GM12891 (cell line): Measurements from ENCODE around the gene PLEKHA8.

Experiments
- DNase-seq: peaks from one replicate; pipeline ENCODE4 v3.0.0; 2011; ENCODE audit warnings: low spot score; ENCODE audit not compliant: insufficient read length
- FAIRE-seq: peaks from 2 replicates; lab custom pipeline; 2011; peaks lifted over from hg19 to GRCh38; lab: Jason Lieb, UNC
- PAX5 ChIP-seq: IDR thresholded peaks from 2 replicates; pipeline ENCODE4 v1.6.1; 2011; ENCODE audit warnings: low read length, moderate library complexity, mild to moderate bottlenecking; ENCODE audit not compliant: insufficient read depth, severe bottlenecking
- POLR2A ChIP-seq: IDR thresholded peaks from 2 replicates; pipeline ENCODE4 v1.6.1; 2011; ENCODE audit warnings: low read depth, low read length, control low read depth
- POLR2AphosphoS5 ChIP-seq: IDR thresholded peaks from 2 replicates; pipeline ENCODE4 v1.6.1; 2011; ENCODE audit warnings: low read depth, low read length, control low read depth
- POU2F2 ChIP-seq: IDR thresholded peaks from 2 replicates; pipeline ENCODE4 v1.6.1; 2011; ENCODE audit warnings: low read depth, mild to moderate bottlenecking, control low read depth, low read length, moderate library complexity
- SPI1 ChIP-seq: IDR thresholded peaks from 2 replicates; pipeline ENCODE4 v1.6.1; 2011; ENCODE audit warnings: low read depth, low read length, control low read depth
- TAF1 ChIP-seq: IDR thresholded peaks from 2 replicates; pipeline ENCODE4 v1.6.1; 2011; ENCODE audit warnings: low read depth, low read length, control low read depth

PLEKHA8 gene

DNA sequence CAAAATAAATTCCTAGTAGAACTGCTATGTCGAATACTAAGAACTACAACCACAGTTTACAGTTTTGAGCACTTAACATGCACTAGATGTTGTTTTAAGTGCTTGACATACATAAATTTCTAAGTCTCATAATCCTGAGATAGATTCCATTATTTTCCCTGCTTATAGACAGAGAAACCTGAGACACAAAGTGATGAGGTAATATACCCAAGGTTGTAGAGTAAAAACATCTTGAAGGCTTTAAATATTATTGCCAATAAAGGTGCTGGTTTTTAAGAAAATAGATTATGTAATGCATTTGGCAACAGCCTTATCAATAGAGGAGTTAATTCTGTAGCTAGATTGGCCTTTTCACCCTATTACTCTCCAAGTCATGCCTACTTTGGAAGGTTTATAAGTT lies 48.2 kb downstream of the PLEKHA8 start:
- no peak for DNase-seq
- no peak for TF ChIP-seq POU2F2
- TF ChIP-seq POLR2AphosphoS5: no peak
- TF ChIP-seq PAX5: no peak
- TF ChIP-seq TAF1: no peak
- no peak for TF ChIP-seq SPI1
- TF ChIP-seq POLR2A: no peak
- no peak for FAIRE-seq

DNA sequence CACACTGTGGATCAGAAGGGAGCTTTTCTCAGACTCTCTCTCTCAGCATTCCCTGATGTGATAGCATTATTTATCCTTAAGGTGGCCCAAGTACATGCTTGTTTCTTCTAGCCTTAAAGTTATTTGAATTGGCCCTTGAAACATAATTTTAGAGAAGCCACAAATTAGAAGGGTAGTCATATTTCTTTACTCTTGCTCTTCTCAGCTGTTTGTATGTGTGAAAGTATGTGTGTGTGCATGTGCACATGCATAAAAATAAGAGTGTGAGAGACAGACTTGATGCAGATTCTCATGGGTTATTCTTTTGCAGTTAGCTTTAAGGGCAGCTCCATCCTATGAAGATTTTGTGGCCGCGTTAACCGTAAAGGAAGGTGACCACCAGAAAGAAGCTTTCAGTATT lies 50.1 kb downstream of the PLEKHA8 start:
- peak; percentile 20 for FAIRE-seq

DNA sequence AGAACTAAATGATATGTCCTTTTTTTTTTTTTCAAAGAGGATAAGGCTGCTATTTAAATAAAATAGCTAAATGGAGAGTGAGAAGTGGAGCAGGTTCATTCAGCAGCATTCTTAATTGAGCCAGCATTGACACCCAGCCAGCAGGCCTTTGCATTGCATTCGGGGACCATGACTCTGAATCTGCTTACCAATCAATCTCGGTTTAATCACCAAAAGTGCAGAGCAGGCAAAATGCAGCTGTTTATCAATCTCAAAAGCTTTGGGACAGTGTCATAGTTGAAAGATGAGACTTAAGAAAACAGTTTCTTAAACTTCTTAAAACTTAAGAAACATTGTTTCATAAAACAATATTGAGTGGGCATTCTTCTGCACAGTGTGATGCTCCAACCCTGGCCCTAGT lies 51.7 kb downstream of the PLEKHA8 start:
- no peak for FAIRE-seq
- no peak for TF ChIP-seq TAF1
- TF ChIP-seq SPI1: no peak
- no peak for TF ChIP-seq POLR2A
- TF ChIP-seq POLR2AphosphoS5: no peak
- TF ChIP-seq PAX5: no peak
- no peak for DNase-seq

More for the DNA sequence above, 50.1 kb downstream of the PLEKHA8 start:
- no peak for DNase-seq
- no peak for TF ChIP-seq TAF1
- no peak for TF ChIP-seq SPI1
- TF ChIP-seq POU2F2: no peak
- no peak for TF ChIP-seq PAX5
- TF ChIP-seq POLR2A: no peak
- no peak for TF ChIP-seq POLR2AphosphoS5

DNA sequence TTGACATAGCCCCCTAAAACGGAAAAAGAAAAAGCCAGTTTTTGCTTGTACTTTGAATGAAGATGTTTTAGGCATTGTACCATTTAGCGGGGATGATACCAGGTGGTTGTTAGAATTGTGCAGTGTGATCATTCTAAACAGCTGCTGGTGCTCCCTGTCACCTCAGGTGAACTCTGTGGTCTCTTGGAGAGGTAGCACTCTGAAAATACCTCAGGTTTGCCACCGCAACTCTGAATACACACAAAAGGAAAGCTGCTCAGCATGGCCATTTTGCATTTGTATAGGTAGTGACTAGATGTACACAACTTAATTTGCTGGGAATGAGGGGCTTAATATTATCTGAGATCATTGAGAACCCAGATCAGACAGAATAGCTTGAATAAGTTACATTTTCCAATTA lies 52.6 kb downstream of the PLEKHA8 start:
- FAIRE-seq: no peak
- TF ChIP-seq PAX5: no peak
- no peak for DNase-seq

DNA sequence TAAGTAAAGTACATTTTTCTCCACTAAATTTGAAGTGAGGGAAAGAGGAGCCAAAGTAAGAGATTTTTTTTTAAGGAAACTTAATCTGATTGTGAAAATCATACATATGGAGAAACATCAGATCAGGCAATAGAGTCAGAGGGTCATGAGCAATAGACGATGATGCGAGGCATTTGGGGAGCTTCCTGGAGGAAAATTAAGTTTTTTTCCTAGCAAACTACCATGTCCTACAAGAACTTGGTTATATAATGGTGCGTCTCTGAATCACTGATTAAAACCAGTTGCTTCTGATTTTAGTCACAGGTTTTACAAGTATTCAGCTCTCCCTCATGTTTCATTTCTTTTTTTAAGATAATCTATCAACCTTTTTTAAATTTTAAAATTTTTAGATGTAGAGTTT lies 54.5 kb downstream of the PLEKHA8 start:
- DNase-seq (no peak), FAIRE-seq (no peak)
- TF ChIP-seq SPI1 (no peak), POU2F2 (no peak), POLR2AphosphoS5 (no peak), PAX5 (no peak)

DNA sequence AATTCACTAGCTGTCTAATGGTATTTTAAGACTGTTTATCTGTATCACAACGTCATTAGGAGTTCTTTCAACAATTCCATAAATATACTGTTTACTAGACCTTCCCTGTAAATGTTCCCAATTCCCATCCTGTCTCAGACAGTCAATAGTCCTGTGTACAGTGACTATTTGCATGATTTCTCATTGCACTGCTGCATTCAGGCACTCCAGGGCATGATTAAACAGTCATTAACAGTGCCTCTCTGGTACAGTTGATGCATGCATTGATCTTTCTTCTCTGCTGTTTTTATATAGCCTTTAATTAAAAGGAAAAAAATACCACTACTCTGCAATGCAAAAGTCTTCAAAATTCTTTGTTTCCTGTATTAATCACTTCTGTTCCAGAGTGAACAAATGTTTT lies 55.1 kb downstream of the PLEKHA8 start:
- TF ChIP-seq TAF1: no peak
- TF ChIP-seq PAX5: no peak
- TF ChIP-seq POLR2A: no peak
- TF ChIP-seq POLR2AphosphoS5: no peak
- no peak for TF ChIP-seq SPI1
- no peak for TF ChIP-seq POU2F2
- FAIRE-seq: no peak
- DNase-seq: no peak

DNA sequence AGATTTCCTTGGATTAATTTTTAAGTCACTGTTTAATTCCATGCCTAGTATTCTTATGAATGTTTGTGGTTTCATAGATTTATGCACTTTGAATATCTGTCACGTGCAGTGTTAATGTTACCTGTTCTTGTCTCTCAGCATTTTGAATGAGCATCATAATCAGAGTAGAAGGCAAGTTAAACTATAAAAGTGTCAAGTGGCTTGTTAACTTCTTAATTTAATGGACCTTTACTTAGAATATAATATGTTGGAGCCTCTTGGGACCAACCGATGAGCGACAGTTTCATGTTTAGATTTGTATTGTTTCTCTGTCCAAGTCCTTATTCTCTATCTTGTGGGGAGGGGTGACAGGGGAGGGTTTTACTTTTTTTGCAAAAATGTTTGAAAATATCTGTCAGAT lies 56.0 kb downstream of the PLEKHA8 start:
- DNase-seq: no peak
- TF ChIP-seq PAX5 (no peak), POU2F2 (no peak), TAF1 (no peak), POLR2A (no peak), SPI1 (no peak), POLR2AphosphoS5 (no peak)
- FAIRE-seq: no peak

DNA sequence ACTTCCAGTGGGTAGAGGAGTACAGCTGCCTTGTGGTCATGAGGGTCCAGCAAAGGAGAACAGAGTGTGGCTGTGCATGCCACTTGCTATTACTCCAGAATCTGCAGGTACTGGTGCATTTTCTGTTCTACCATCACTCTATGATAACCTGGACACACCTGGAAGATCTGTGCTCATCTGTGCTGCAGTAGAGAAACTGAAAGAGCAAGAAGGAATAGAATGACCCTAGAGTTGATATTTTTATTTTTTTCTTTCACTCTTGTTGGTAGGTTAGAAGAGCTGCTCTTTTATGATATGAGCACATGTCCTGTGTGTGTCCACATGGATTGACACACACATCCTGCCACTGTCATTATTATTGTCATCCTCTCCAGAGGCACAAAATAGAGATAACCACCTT lies 58.3 kb downstream of the PLEKHA8 start:
- DNase-seq (no peak), FAIRE-seq (no peak)
- TF ChIP-seq POLR2AphosphoS5 (no peak), PAX5 (no peak), POLR2A (no peak), POU2F2 (no peak), TAF1 (no peak), SPI1 (no peak)

DNA sequence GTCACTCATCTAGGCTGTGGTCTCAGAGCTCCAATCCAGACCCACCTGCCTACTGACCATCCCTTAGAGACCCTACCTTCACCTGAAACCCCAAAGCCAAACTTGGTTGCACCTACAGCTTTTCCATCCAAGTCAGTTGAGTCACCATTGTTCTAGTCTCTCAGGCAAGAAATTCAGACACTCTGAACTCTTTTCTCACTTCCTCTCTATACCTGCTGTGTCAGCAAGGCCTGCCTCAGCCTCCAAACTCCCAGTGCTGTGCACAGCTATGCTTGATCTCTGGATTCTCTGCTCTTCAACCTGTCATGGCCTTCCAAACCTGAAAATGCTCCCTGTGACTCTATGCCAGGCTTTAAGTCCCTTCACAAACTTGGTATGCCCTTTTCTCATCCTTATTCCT lies 59.2 kb downstream of the PLEKHA8 start:
- DNase-seq (peak; percentile 18), FAIRE-seq (no peak)
- no peak for TF ChIP-seq POLR2A
- TF ChIP-seq SPI1: peak; percentile 94

DNA sequence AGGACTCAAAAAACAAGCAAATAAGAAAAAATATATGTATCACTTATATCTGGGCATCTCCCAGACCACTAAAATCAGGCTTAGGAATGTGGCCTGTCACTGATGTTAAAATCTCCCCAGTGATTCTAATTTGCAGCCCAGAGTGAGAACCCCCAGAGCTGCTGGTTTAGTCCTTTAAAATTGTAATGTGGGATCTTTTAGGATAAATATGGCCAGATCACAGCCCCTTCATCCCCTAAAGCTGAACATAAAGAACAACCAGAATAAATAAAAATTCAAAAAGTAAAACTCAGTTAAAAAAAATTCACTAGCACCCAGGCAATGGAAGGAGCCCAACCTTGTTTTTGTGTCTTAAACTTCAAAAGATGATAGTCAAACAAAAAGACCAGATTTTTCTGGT lies 60.1 kb downstream of the PLEKHA8 start:
- no peak for FAIRE-seq
- no peak for TF ChIP-seq POU2F2
- TF ChIP-seq SPI1: no peak

DNA sequence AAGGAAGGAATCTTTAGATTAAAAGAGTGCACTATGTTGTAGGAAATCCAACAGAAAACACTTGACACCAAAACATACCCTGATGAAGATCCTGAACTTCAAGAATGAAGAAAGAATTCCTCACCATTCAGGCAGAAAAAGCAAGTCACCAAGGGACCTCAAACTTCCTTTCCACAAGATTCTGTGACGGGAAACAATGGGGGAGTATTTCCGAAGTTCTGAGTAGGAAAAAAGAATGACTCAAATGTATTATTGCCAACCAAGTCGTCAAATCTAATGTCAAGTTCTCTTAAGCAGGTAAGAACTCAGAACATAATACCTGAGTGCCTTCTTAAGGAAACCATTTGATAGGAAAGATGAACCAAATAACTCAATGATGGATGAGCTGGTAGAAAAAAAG lies 61.9 kb downstream of the PLEKHA8 start:
- FAIRE-seq (no peak), DNase-seq (no peak)
- no peak for TF ChIP-seq TAF1
- TF ChIP-seq POLR2AphosphoS5: no peak
- no peak for TF ChIP-seq PAX5
- no peak for TF ChIP-seq SPI1

More for the DNA sequence above, 60.1 kb downstream of the PLEKHA8 start:
- no peak for DNase-seq
